ENCODE data around the gene C16orf96. TPM values are rescaled to one million over a fixed set of nuclear protein-coding genes. Genes with fewer than 3 reads are reported as not detected.

Gene C16orf96
- total RNA-seq, 4 donors from 2014 or later, result 0.19 to 0.36 TPM; not detected in 2

DNA sequence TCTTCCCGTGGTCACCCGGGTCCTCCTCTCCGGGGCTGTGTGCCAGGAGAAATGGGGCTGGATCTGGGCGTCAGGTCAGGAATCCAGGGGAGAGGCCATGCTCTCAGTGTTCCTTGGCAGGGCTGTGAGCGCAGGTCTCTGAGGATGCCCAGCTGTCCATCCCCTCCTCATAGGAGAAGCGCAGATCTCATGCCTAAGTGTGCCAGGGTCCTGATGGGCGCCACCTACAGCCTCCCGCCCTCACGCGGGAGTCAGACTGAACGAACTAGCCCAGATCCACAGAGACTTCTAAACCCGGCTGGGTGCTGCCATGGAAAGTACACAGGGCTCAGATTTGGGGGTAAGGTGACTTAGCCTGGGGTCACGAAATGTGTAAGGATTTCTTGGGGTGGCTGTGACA lies 92.8 kb downstream of the C16orf96 start:
- TF ChIP-seq, protein P1, sequence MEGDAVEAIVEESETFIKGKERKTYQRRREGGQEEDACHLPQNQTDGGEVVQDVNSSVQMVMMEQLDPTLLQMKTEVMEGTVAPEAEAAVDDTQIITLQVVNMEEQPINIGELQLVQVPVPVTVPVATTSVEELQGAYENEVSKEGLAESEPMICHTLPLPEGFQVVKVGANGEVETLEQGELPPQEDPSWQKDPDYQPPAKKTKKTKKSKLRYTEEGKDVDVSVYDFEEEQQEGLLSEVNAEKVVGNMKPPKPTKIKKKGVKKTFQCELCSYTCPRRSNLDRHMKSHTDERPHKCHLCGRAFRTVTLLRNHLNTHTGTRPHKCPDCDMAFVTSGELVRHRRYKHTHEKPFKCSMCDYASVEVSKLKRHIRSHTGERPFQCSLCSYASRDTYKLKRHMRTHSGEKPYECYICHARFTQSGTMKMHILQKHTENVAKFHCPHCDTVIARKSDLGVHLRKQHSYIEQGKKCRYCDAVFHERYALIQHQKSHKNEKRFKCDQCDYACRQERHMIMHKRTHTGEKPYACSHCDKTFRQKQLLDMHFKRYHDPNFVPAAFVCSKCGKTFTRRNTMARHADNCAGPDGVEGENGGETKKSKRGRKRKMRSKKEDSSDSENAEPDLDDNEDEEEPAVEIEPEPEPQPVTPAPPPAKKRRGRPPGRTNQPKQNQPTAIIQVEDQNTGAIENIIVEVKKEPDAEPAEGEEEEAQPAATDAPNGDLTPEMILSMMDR (IDR thresholded peaks at IDR 0.05), result no peak
- ATAC-seq (ENCODE audit: low FRiP score) (no peak), DNase-seq (ENCODE audit: low spot score) (no peak)

DNA sequence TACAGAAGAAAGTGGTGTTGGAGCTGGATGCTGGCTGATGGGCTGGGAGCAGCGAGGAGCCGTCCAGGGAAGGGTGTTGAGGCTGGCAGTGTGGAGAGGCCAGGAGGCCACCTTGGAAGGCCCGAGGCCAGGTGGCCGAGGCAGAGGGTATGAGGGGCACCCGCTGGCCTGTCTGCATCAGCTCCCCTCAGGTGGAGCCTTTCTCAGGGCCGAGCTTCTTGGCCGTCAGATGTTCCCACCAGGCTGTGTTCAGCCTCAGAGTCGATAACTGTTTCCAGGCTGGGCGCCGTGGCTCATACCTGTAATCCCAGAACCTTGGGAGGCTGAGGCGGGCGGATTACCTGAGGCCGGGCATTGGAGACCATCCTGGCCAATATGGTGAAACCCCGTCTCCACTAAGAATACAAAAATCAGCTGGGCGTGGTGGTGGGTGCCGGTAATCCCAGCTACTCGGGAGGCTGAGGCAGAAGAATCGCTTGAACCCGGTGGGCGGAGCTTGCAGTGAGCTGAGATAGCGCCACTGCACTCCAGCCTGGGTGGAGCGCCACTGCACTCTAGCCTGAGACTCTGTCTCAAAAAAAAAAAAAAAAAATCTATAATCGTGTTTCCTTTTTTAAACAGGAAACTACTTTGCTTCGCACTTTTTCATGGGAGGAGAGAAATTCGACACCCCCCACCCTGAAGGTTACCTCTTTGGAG lies 93.8 kb downstream of the C16orf96 start:
- TF ChIP-seq, protein P1 (IDR thresholded peaks at IDR 0.05), result no peak
- DNase-seq (ENCODE audit: low spot score), result no peak
- ATAC-seq (ENCODE audit: low FRiP score), result no peak

Small RNA genes within 50 kb of the gene (small RNA-seq; reads per million reads assigned to genes)
- gene RN7SL850P, result not detected

Other genes with a start within 250 kb of the C16orf96 start
- gene GLIS2, start 240.3 kb upstream of the C16orf96 start, total RNA-seq, result 1 to 10 TPM; 1.9 to 4.9 (median 3.0) TPM
- 10 to 100 TPM; 32.7 to 53.9 (median 41.8) TPM for gene PAM16, start 205.0 kb upstream of the C16orf96 start, total RNA-seq
- 10 to 100 TPM; 10.8 to 40.0 (median 25.8) TPM for gene VASN, start 184.5 kb upstream of the C16orf96 start, total RNA-seq
- gene CORO7, start 139.7 kb upstream of the C16orf96 start, total RNA-seq, result 10 to 100 TPM; 15.1 to 46.3 (median 27.5) TPM
- gene DNAJA3, start 130.5 kb upstream of the C16orf96 start, total RNA-seq, result 10 to 100 TPM; 40.5 to 47.1 (median 42.3) TPM
- 10 to 100 TPM; 27.9 to 56.8 (median 44.5) TPM for gene NMRAL1, start 81.7 kb upstream of the C16orf96 start, total RNA-seq
- gene HMOX2, start 79.9 kb upstream of the C16orf96 start, total RNA-seq, result 100 to 1,000 TPM in 1 of 4 donors, 10 to 100 TPM in 3; 82.8 to 105 (median 96.5) TPM
- gene CDIP1, start 17.6 kb upstream of the C16orf96 start, total RNA-seq, result 10 to 100 TPM; 12.7 to 18.8 (median 14.2) TPM
- gene UBALD1, start 58.5 kb downstream of the C16orf96 start, total RNA-seq, result 10 to 100 TPM in 1 of 4 donors, 1 to 10 TPM in 3; 5.5 to 16.3 (median 6.7) TPM
- 10 to 100 TPM; 26.4 to 51.8 (median 31.4) TPM for gene MGRN1, start 68.5 kb downstream of the C16orf96 start, total RNA-seq
- 10 to 100 TPM; 12.4 to 26.8 (median 20.9) TPM for gene NUDT16L1, start 137.2 kb downstream of the C16orf96 start, total RNA-seq
- 10 to 100 TPM; 12.6 to 24.1 (median 17.2) TPM for gene ANKS3, start 177.9 kb downstream of the C16orf96 start, total RNA-seq
- gene DNAAF8, start 178.2 kb downstream of the C16orf96 start, total RNA-seq, result 1 to 10 TPM in 2 of 4 donors, under 1 TPM in 2; 0.31 to 1.1 (median 0.87) TPM
- 10 to 100 TPM in 2 of 4 donors, 1 to 10 TPM in 2; 8.9 to 18.6 (median 10.9) TPM for gene ZNF500, start 210.8 kb downstream of the C16orf96 start, total RNA-seq
- gene SEPTIN12, start 232.0 kb downstream of the C16orf96 start, total RNA-seq, result not detected
- gene SMIM22, start 239.0 kb downstream of the C16orf96 start, total RNA-seq, result not detected
- 1 to 10 TPM; 5.5 to 9.3 (median 8.0) TPM for gene ROGDI, start 246.3 kb downstream of the C16orf96 start, total RNA-seq